IMR-90 (cell line): ENCODE results near the gene CCDC181. TPM values are rescaled to one million over a fixed set of nuclear protein-coding genes. Genes with fewer than 3 reads are reported as not detected.

Experiments
- ATAC-seq: fragments of 200-7000 bp; cut with Tn5 transposase; 2 replicates; pipeline ENCODE4 v1.9.1; 2020; ENCODE audit warnings: low read depth, mild to moderate bottlenecking, moderate library complexity
- BruUV-seq: library from RNA; stranded (reverse); fragments of 400-500 nt; replicated peaks from 2 replicates; lab custom pipeline; 2021; lab: Mats Ljungman, UMichigan
- CTCF ChIA-PET: fragments of 300-600 bp; formaldehyde crosslinking; extraction: SDS; loops from one replicate; lab custom pipeline; 2021; ENCODE audit warnings: antibody characterized with exemption; lab: Yijun Ruan, JAX
- POLR2A ChIA-PET: fragments of 300-600 bp; sonication (Branson Sonifier 250); formaldehyde crosslinking; loops from one replicate; lab custom pipeline; 2022; ENCODE audit warnings: antibody characterized with exemption; ENCODE audit not compliant: unreplicated experiment; lab: Charles Lee
- DNase-seq: peaks from one replicate; pipeline ENCODE4 v3.0.0; 2013
- H2AFZ ChIP-seq: replicated peaks from 2 replicates; pipeline ENCODE3; 2013; ENCODE audit warnings: low read length, mild to moderate bottlenecking; ENCODE audit not compliant: poor library complexity
- H2AK5ac ChIP-seq: 2 replicates; pipeline ENCODE4 v1.6.1; 2013; ENCODE audit warnings: low read depth, low read length, inconsistent platforms
- H2AK9ac ChIP-seq: replicated peaks from 2 replicates; pipeline ENCODE3; 2013; ENCODE audit warnings: mild to moderate bottlenecking, low read depth, low read length, moderate library complexity; ENCODE audit not compliant: poor library complexity
- H2BK120ac ChIP-seq: 2 replicates; pipeline ENCODE4 v1.6.1; 2013; ENCODE audit warnings: low read depth, low read length, inconsistent platforms
- H2BK15ac ChIP-seq: 3 replicates; pipeline ENCODE4 v1.6.1; 2013; ENCODE audit warnings: low read depth, low read length, inconsistent platforms
- H2BK20ac ChIP-seq: 2 replicates; pipeline ENCODE4 v1.6.1; 2013; ENCODE audit warnings: low read depth, mild to moderate bottlenecking, inconsistent platforms, low read length, moderate library complexity
- H2BK5ac ChIP-seq: 2 replicates; pipeline ENCODE4 v1.6.1; 2013; ENCODE audit warnings: mild to moderate bottlenecking, low read depth, low read length, inconsistent platforms; ENCODE audit not compliant: poor library complexity, severe bottlenecking
- H3K14ac ChIP-seq: replicated peaks from 2 replicates; pipeline ENCODE4 v1.6.1; 2013; ENCODE audit warnings: low read depth, low read length, inconsistent platforms
- H3K18ac ChIP-seq: 2 replicates; pipeline ENCODE4 v1.6.1; 2013; ENCODE audit warnings: low read depth, low read length, control low read depth
- H3K23ac ChIP-seq: 2 replicates; pipeline ENCODE4 v1.6.1; 2013; ENCODE audit warnings: low read depth, low read length, inconsistent platforms
- H3K27ac ChIP-seq: 2 replicates; pipeline ENCODE4 v1.5.1; 2013; ENCODE audit warnings: mild to moderate bottlenecking, control low read depth, low read length; ENCODE audit not compliant: insufficient read depth
- H3K27me3 ChIP-seq: 2 replicates; pipeline ENCODE4 v1.6.1; 2013; ENCODE audit warnings: low read length; ENCODE audit not compliant: control insufficient read depth, insufficient read depth
- H3K36me3 ChIP-seq: 2 replicates; pipeline ENCODE4 v1.6.1; 2013; ENCODE audit warnings: low read length, mixed read lengths; ENCODE audit not compliant: control insufficient read depth, insufficient read depth
- H3K4ac ChIP-seq: 2 replicates; pipeline ENCODE4 v1.6.1; 2013; ENCODE audit warnings: low read depth, low read length, inconsistent platforms
- H3K4me1 ChIP-seq: 2 replicates; pipeline ENCODE4 v1.6.1; 2013; ENCODE audit warnings: low read length, mixed read lengths; ENCODE audit not compliant: control insufficient read depth, insufficient read depth
- H3K4me2 ChIP-seq: 2 replicates; pipeline ENCODE4 v1.6.1; 2013; ENCODE audit warnings: low read depth, mild to moderate bottlenecking, control low read depth, low read length, moderate library complexity
- H3K4me3 ChIP-seq: 2 replicates; pipeline ENCODE4 v1.5.1; 2013; ENCODE audit warnings: low read depth, mild to moderate bottlenecking, control low read depth, low read length, moderate library complexity; ENCODE audit not compliant: insufficient read depth
- H3K56ac ChIP-seq: 2 replicates; pipeline ENCODE4 v1.6.1; 2013; ENCODE audit warnings: low read length, inconsistent platforms; ENCODE audit not compliant: insufficient read depth; ENCODE audit errors: extremely low read depth
- H3K79me1 ChIP-seq, 2 experiments: 2 replicates each; pipeline ENCODE4 v1.6.1; 2013; ENCODE audit warnings: low read length in 2 of 2, inconsistent platforms in 1 of 2, low read depth in 1 of 2
- H3K9ac ChIP-seq: 2 replicates; pipeline ENCODE4 v1.6.1; 2013; ENCODE audit warnings: low read depth, low read length, control low read depth
- H3K9me1 ChIP-seq: 2 replicates; pipeline ENCODE4 v1.6.1; 2013; ENCODE audit warnings: low read length, inconsistent platforms; ENCODE audit not compliant: insufficient read depth
- H3K9me3 ChIP-seq: 2 replicates; pipeline ENCODE4 v1.6.1; 2013; ENCODE audit warnings: low read length; ENCODE audit not compliant: control insufficient read depth, insufficient read depth
- H4K20me1 ChIP-seq: 2 replicates; pipeline ENCODE4 v1.6.1; 2013; ENCODE audit warnings: low read length, inconsistent platforms; ENCODE audit not compliant: insufficient read depth
- H4K5ac ChIP-seq: 2 replicates; pipeline ENCODE4 v1.6.1; 2013; ENCODE audit warnings: mild to moderate bottlenecking, low read depth, low read length, control low read depth
- H4K8ac ChIP-seq, 2 experiments: 2 replicates each; pipeline ENCODE4 v1.6.1; 2013; ENCODE audit warnings: low read depth in 2 of 2, low read length in 2 of 2, control low read depth in 1 of 2, inconsistent platforms in 1 of 2
- H4K91ac ChIP-seq: 2 replicates; pipeline ENCODE4 v1.6.1; 2013; ENCODE audit warnings: low read depth, low read length, inconsistent platforms; ENCODE audit not compliant: insufficient read depth
- CHD1 ChIP-seq: IDR thresholded peaks from 2 replicates; pipeline ENCODE4 v1.6.1; 2012; ENCODE audit warnings: low read depth, low read length, improper control_type of control experiment
- FOS ChIP-seq: fragments of 150-350 bp; IDR thresholded peaks from 2 replicates; pipeline ENCODE4 v1.6.1; 2016; ENCODE audit warnings: low read depth, low read length
- MAFK ChIP-seq: IDR thresholded peaks from 2 replicates; pipeline ENCODE4 v1.6.1; 2012; ENCODE audit warnings: low read depth, low read length, improper control_type of control experiment
- MXI1 ChIP-seq: IDR thresholded peaks from 2 replicates; pipeline ENCODE4 v1.6.1; 2012; ENCODE audit warnings: low read depth, mild to moderate bottlenecking, low read length, moderate library complexity, borderline replicate concordance
- NFE2L2 ChIP-seq: fragments of 150-350 bp; IDR thresholded peaks from 2 replicates; pipeline ENCODE4 v1.6.1; 2016; ENCODE audit warnings: low read depth, mild to moderate bottlenecking, low read length
- POLR2A ChIP-seq: IDR thresholded peaks from 2 replicates; pipeline ENCODE4 v1.6.1; 2012; ENCODE audit warnings: mild to moderate bottlenecking, low read depth, low read length
- RAD21 ChIP-seq: IDR thresholded peaks from 2 replicates; pipeline ENCODE4 v1.6.1; 2012; ENCODE audit warnings: low read length, improper control_type of control experiment
- RCOR1 ChIP-seq: IDR thresholded peaks from 2 replicates; pipeline ENCODE4 v1.6.1; 2012; ENCODE audit warnings: mild to moderate bottlenecking, low read length, improper control_type of control experiment; ENCODE audit not compliant: insufficient replicate concordance
- RFX5 ChIP-seq: IDR thresholded peaks from 2 replicates; pipeline ENCODE4 v1.8.0; 2012; ENCODE audit warnings: low read depth, mild to moderate bottlenecking, low read length, moderate library complexity
- SMC3 ChIP-seq: fragments of 150-350 bp; IDR thresholded peaks from 2 replicates; pipeline ENCODE4 v1.6.1; 2016; ENCODE audit warnings: low read depth, mild to moderate bottlenecking, antibody characterized with exemption, low read length, moderate library complexity
- WGBS, 2 experiments: methylation state at CpG; one replicate each; pipeline versions ENCODE4 v1.1.5 to v1.1.7; 2013; ENCODE audit warnings: missing lambda C conversion rate in 2 of 2; ENCODE audit not compliant: insufficient read length in 1 of 2; ENCODE audit errors: extremely low coverage in 2 of 2; 5-methylcytosine and 5-hydroxymethylcytosine counted together
- dilution Hi-C: fragments of 300-500 bp; cut with HindIII; formaldehyde crosslinking; loops from one replicate; pipeline ENCODE4 v1.14.3; 2018; ENCODE audit warnings: low sequenced_read_pairs; ENCODE audit not compliant: unreplicated experiment
- in situ Hi-C: fragments of 300-500 bp; cut with MboI; formaldehyde crosslinking; loops from 3 replicates; pipeline ENCODE4 v1.14.3; 2019; ENCODE audit warnings: low sequenced_read_pairs, inconsistent platforms, mixed read lengths
- intact Hi-C: fragments of 100-400 bp; cut with micrococcal nuclease; formaldehyde crosslinking; loops from 2 replicates; pipeline ENCODE4 v1.10.0; 2022
- polyA plus RNA-seq, 3 experiments: library from polyadenylated mRNA; depleted of rRNA; stranded (reverse); fragments of >200 nt; gene quantifications; 2 replicates each; pipeline ENCODE4 v1.2.3, GENCODE V29; 2012; ENCODE audit warnings: low replicate concordance in 1 of 3
- total RNA-seq: library from RNA; depleted of rRNA; stranded (reverse); fragments of >200 nt; gene quantifications from 2 replicates; pipeline ENCODE4 v1.2.3, GENCODE V29; 2012
- TF ChIP-seq, protein P1 (sequence below): conservative IDR thresholded peaks from 2 replicates; pipeline ENCODE4 v1.5.1; 2012; ENCODE audit warnings: mild to moderate bottlenecking, low read depth, low read length, improper control_type of control experiment
- TF ChIP-seq, protein P2 (sequence below): fragments of 150-350 bp; IDR thresholded peaks from 2 replicates; pipeline ENCODE4 v1.6.1; 2017; ENCODE audit warnings: mild to moderate bottlenecking, antibody characterized with exemption, low read length, low read depth

Gene CCDC181
- total and polyA plus RNA-seq, 2 of the 4 experiments (the other 2 are of a cell fraction): 0.03 TPM; not detected in 1

DNA sequence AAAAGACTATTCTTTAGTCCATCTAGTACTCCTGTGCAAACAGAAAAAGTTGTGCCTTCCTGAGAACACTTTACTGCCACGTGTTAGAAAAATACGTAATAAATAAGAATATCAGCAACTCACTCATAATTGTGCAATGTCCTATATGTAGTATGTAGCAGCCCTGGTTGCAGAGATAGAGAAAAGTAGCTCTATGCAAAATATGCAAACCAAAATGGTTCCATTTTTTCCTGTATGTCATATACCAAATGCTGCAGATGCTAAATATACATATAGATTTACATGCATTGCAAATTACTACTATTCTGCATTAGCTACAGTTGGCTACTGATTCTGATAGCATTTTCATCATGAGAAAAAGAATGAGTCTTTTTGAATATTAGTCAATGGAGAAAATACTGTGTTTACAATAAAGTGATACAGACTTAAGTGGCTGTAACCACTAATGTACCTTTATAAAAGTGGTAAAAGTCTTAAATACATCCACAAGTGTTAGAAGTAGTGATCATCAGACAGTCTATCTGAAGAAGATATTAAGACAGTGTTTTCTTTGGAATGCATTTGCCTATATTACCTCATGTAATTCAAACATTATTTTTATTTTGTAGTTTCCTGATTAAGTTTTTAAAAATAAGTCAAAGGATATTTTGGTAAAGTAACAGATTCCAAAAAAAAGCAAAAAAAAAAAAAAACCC, 79.4 kb downstream of the CCDC181 start:
- H2BK5ac ChIP-seq: no peak overlapping the region
- no peaks in the 10 kb centered on the region for H3K9me3 ChIP-seq
- no peak overlapping the region for H3K56ac ChIP-seq
- H4K8ac ChIP-seq: no peak overlapping the region
- H4K91ac ChIP-seq: no peak overlapping the region
- TF ChIP-seq POLR2A (no peak), FOS (no peak), MAFK (no peak), RFX5 (no peak), RAD21 (no peak), NFE2L2 (no peak), RCOR1 (no peak), MXI1 (no peak), SMC3 (no peak), CHD1 (no peak)
- TF ChIP-seq, protein P1, sequence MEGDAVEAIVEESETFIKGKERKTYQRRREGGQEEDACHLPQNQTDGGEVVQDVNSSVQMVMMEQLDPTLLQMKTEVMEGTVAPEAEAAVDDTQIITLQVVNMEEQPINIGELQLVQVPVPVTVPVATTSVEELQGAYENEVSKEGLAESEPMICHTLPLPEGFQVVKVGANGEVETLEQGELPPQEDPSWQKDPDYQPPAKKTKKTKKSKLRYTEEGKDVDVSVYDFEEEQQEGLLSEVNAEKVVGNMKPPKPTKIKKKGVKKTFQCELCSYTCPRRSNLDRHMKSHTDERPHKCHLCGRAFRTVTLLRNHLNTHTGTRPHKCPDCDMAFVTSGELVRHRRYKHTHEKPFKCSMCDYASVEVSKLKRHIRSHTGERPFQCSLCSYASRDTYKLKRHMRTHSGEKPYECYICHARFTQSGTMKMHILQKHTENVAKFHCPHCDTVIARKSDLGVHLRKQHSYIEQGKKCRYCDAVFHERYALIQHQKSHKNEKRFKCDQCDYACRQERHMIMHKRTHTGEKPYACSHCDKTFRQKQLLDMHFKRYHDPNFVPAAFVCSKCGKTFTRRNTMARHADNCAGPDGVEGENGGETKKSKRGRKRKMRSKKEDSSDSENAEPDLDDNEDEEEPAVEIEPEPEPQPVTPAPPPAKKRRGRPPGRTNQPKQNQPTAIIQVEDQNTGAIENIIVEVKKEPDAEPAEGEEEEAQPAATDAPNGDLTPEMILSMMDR: no peak
- TF ChIP-seq, protein P2, sequence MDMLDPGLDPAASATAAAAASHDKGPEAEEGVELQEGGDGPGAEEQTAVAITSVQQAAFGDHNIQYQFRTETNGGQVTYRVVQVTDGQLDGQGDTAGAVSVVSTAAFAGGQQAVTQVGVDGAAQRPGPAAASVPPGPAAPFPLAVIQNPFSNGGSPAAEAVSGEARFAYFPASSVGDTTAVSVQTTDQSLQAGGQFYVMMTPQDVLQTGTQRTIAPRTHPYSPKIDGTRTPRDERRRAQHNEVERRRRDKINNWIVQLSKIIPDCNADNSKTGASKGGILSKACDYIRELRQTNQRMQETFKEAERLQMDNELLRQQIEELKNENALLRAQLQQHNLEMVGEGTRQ: no peak
- DNase-seq: no peak
- H3K23ac ChIP-seq: no peak overlapping the region
- dilution Hi-C loops (no loop called here), in situ Hi-C loops (loop anchor here (10.0 kb wide), 1 partner anchor 913 kb away; no protein-coding TSS in a partner anchor), intact Hi-C loops (loop anchor here (1.0 to 10.0 kb wide), 5 partner anchors 241 to 1005 kb away; partner anchors contain the start of gene ATP1B1)
- no peak overlapping the region for H2AFZ ChIP-seq
- ATAC-seq: no peak
- no peak overlapping the region for H4K5ac ChIP-seq
- ChIA-PET POLR2A (no interaction called here), CTCF (interaction anchor here (0.6 to 2.0 kb wide), 23 partner anchors 13 to 908 kb away, joined by 3 to 18 read pairs (median 4); partner anchors contain the start of genes ATP1B1 and NME7)
- no peak overlapping the region for H2AK5ac ChIP-seq
- no peak overlapping the region for H2AK9ac ChIP-seq
- no peaks in the 10 kb centered on the region for H4K20me1 ChIP-seq
- BruUV-seq: no TSS peak
- H3K27ac ChIP-seq: no peak overlapping the region
- WGBS, 2 experiments: no CpG with 5 or more reads among the region's 2 CpGs
- no peak overlapping the region for H3K4ac ChIP-seq
- 0 out of 4 replicates have a peak, but pooled peaks cover 0 to 3% of the 10 kb centered on the region in 2 experiments for H3K79me1 ChIP-seq
- H2BK20ac ChIP-seq: no peak overlapping the region
- no peak overlapping the region for H3K18ac ChIP-seq
- H3K4me3 ChIP-seq: no peak overlapping the region
- no peaks in the 10 kb centered on the region for H3K4me1 ChIP-seq
- no peaks in the 10 kb centered on the region for H3K9me1 ChIP-seq
- H3K9ac ChIP-seq: no peak overlapping the region
- no peak overlapping the region for H3K4me2 ChIP-seq
- no peaks in the 10 kb centered on the region for H3K36me3 ChIP-seq
- H3K14ac ChIP-seq: no peak overlapping the region
- H2BK15ac ChIP-seq: no peak overlapping the region
- H3K27me3 ChIP-seq: no peaks in the 10 kb centered on the region
- H2BK120ac ChIP-seq: no peak overlapping the region
